HuH-7 (cell line): Measurements from ENCODE around the gene HP.

Experiments
- DNase-seq: peaks from one replicate; pipeline ENCODE4 v3.0.0; 2011; ENCODE audit warnings: low spot score

Gene HP

DNA sequence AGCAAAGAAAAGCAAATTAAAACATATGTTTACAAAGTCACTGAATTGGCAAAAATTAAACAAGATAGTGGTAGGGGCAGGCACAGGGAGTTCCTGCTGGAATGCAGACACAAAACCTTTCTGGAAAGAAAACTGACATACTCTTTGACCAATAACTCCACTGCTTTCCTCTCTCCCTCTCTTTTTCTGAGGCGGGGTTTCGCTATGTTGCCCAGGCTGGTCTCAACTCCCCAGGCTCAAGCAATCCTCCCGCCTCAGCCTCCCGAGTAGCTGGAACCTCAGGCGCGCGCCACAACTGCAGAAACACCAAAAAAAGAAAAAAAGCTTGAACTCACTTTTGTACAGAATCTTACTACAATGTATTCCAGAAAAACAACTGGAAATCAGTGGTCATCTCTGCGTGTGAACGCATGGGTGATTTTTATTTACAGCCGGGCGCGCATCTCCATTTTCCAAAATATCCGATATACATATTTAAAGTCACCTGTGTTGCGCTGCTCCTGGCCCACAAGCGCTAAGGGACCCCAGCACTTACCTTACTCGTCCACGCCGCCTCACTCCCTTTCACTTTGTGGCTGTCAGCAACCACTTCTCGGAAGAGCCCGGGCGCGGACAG lies 38.6 kb downstream of the HP start:
- no peak for DNase-seq

- peak; percentile 97 for DNase-seq
These were observed 39.4 kb downstream of the HP start, which contains the start of the genes DHX38 and TXNL4B for GRCh38 chr16:72093448-72094265. DHX38 (plus strand) TSS chr16:72093847; CDS start chr16:72096158, 2,311 bp downstream. TXNL4B (minus strand) TSS chr16:72093620; CDS start chr16:72090749, 2,871 bp downstream.

DNA sequence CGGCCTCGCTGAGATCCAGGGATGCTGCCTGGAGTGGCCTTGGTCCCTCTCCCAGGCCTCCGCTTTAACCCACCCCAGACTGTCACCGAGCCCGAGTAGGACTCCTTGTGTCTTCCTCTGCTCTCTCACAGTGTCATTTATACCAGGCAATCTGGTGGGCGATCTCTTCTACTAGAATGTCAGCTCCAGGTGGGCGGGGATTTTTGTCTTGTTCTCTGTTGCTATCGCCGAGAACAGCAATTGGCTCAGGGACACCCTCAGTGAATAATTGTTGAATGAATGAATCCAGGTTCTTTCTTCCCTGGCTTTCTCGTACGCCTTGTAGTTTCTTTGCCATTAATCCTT lies 39.9 kb downstream of the HP start:
- no peak for DNase-seq

GRCh38 chr16:72098936-72099335 lies 44.6 kb downstream of the HP start:
- no peak for DNase-seq

DNA sequence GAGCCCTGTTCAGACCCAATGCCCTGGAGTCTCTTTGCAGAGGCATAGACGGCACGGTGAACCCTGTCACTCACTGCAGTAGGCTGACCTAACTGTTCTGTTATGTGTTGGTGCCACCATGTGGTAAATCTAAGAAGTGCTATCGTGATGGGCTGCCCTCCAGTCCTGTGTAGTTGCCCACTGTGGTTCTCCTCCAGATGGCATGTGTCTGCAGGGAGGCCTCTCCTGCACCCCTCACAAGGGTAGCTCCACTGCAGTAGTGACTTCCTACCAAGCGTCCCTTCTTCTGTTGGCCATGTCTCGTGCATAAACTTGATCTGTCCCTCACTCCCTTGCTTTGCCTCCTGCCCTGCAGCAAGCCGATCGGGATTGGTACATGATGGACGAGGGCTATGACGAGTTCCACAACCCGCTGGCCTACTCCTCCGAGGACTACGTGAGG lies 45.1 kb downstream of the HP start:
- DNase-seq, result peak; percentile 92

GRCh38 chr16:72101195-72101594 lies 46.9 kb downstream of the HP start:
- no peak for DNase-seq

DNA sequence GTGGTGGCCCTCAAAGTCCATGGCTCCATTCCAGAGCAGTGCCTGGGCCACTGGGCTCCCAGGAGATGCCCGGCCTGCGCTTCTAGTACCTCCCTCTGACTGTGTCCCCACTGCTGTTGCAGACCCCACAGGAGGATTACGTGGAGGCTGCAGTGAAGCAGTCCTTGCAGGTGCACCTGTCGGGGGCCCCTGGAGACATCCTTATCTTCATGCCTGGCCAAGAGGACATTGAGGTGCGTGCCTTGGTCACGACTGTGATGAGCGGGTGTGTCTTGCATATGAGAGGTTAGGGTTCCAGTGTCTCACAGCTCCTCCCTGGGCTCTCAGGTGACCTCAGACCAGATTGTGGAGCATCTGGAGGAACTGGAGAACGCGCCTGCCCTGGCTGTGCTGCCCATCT lies 50.6 kb downstream of the HP start:
- no peak for DNase-seq

GRCh38 chr16:72105978-72106377 lies 51.7 kb downstream of the HP start:
- DNase-seq, result no peak

DNA sequence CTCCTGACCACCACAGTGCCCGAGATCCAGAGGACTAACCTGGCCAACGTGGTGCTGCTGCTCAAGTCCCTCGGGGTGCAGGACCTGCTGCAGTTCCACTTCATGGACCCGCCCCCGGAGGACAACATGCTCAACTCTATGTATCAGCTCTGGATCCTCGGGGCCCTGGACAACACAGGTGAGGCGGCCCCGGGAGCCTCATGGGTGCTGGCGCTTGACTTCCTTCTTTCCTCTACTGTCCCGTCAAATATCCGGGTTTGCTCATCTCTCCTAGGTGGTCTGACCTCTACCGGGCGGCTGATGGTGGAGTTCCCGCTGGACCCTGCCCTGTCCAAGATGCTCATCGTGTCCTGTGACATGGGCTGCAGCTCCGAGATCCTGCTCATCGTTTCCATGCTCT lies 53.1 kb downstream of the HP start:
- no peak for DNase-seq

GRCh38 chr16:72108353-72109102 lies 54.2 kb downstream of the HP start:
- no peak for DNase-seq

- no peak for DNase-seq
These were observed 55.0 kb downstream of the HP start for GRCh38 chr16:72109300-72109699.

- DNase-seq, result no peak
These were observed 55.7 kb downstream of the HP start for GRCh38 chr16:72109966-72110530.
